ENCODE measurements around the gene KIFC3. TPM values are rescaled to one million over a fixed set of nuclear protein-coding genes. Genes with fewer than 3 reads are reported as not detected.
"Not testable (repeated sequence)": the region's sequence is repeated elsewhere in the genome, so short reads cannot be mapped to it uniquely, and the experiment has no call there.

Gene KIFC3
- total and polyA plus RNA-seq, 7 donors: 3.1 to 17.8 (median 6.6) TPM

- 11 to 17% (median 13%) methylated on average over 15 to 16 of the region's 16 CpGs for WGBS, 3 donors
- Histone ChIP-seq H3K36me3 (ENCODE audit: insufficient read depth in 1 of 2, low read depth in 1 of 2) (no peaks in the 10 kb centered on the region), H3K4me3 (no peak overlapping the region), H3K9me3 (no peaks in the 10 kb centered on the region), H3K27me3 (ENCODE audit: insufficient read depth in 3 of 3, low read length in 2 of 3) (no peaks in the 10 kb centered on the region), H3K4me1 (peaks cover 18% of the 10 kb centered on the region), H3K27ac (peak overlapping the region; percentile 76)
- ATAC-seq: peak; percentile 96 to 99 (median 98)
- TF ChIP-seq, protein P1, sequence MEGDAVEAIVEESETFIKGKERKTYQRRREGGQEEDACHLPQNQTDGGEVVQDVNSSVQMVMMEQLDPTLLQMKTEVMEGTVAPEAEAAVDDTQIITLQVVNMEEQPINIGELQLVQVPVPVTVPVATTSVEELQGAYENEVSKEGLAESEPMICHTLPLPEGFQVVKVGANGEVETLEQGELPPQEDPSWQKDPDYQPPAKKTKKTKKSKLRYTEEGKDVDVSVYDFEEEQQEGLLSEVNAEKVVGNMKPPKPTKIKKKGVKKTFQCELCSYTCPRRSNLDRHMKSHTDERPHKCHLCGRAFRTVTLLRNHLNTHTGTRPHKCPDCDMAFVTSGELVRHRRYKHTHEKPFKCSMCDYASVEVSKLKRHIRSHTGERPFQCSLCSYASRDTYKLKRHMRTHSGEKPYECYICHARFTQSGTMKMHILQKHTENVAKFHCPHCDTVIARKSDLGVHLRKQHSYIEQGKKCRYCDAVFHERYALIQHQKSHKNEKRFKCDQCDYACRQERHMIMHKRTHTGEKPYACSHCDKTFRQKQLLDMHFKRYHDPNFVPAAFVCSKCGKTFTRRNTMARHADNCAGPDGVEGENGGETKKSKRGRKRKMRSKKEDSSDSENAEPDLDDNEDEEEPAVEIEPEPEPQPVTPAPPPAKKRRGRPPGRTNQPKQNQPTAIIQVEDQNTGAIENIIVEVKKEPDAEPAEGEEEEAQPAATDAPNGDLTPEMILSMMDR (IDR thresholded peaks at IDR 0.05): no peak
- DNase-seq: peak; percentile 92 to 97
- intact Hi-C loops (cut with DNase I): loop anchor here in 1 of 2 donors (5.0 kb wide), 1 partner anchor 1364 kb away; the partner anchor contains the start of genes NUDT21 and OGFOD1
These were observed 13.9 kb upstream of the KIFC3 start for GRCh38 chr16:57815987-57816745.

- no peak overlapping the region for H3K27ac ChIP-seq
- H3K9me3 ChIP-seq: no peaks in the 10 kb centered on the region
- H3K4me1 ChIP-seq: peaks cover 29% of the 10 kb centered on the region
- no peaks in the 10 kb centered on the region for H3K27me3 ChIP-seq (ENCODE audit: insufficient read depth in 3 of 3, low read length in 2 of 3)
- DNase-seq: no peak
- intact Hi-C loops (cut with DNase I): loop anchor here in 1 of 2 donors (5.0 kb wide), 2 partner anchors 312 to 1363 kb away; partner anchors contain the start of genes CFAP20, NUDT21 and OGFOD1
- no peak overlapping the region for H3K4me3 ChIP-seq
- H3K36me3 ChIP-seq (ENCODE audit: insufficient read depth in 1 of 2, low read depth in 1 of 2): no peaks in the 10 kb centered on the region
- 88 to 98% (median 93%) methylated on average over 3 of the region's 3 CpGs for WGBS, 3 donors
- ATAC-seq: no peak
- TF ChIP-seq, protein P1 (IDR thresholded peaks at IDR 0.05): no peak
These were observed 12.6 kb upstream of the KIFC3 start for GRCh38 chr16:57814896-57815295.

DNA sequence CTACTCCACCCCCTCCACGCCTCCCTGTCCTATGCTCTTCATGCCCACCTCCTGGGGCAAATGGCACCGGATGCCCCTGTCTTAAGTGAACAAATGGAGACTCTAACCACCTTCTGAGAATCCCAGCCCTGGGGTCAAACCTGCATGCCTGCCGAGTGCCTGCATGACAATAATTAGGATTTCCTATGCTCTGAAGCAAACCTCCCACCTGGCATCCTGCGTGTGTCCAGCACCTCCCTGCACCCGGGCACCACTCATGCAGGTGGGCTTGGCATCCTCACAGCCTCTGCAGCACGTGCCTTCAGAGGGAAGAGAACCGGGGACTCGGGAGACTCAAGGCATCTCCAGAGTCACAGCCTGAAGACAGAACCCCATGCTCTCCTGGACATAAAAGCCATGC, 11.2 kb upstream of the KIFC3 start:
- Histone ChIP-seq H3K27ac (no peak overlapping the region), H3K9me3 (no peaks in the 10 kb centered on the region), H3K4me1 (peaks cover 37% of the 10 kb centered on the region), H3K36me3 (ENCODE audit: insufficient read depth in 1 of 2, low read depth in 1 of 2) (no peaks in the 10 kb centered on the region), H3K4me3 (no peak overlapping the region), H3K27me3 (ENCODE audit: insufficient read depth in 3 of 3, low read length in 2 of 3) (no peaks in the 10 kb centered on the region)
- TF ChIP-seq, protein P1 (IDR thresholded peaks at IDR 0.05): no peak
- no peak for ATAC-seq
- 83 to 87% (median 86%) methylated on average over 8 of the region's 8 CpGs for WGBS, 3 donors
- intact Hi-C loops (cut with DNase I): loop anchor here in 1 of 2 donors (5.0 kb wide), 1 partner anchor 314 kb away; the partner anchor contains the start of gene CFAP20
- DNase-seq: peak in 1 of 2 donors; percentile 14

DNA sequence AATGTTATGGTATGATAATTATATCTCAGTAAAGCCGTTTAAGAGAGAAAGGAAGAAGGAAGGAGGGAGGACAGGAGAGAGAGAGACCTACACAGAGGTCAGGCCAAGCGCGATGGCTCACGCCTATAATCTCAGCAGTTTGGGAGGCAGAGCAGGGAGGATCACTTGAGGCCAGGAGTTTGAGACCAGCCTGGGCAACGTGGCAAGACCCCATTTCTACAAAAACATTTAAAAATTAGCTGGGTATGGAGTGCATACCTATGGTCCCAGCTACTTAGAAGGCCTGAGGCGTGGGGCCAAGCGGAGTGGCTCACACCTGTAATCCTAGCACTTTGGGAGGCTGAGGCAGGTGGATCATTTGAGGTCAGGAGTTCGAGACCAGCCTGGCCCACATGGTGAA, 9.0 kb upstream of the KIFC3 start:
- 91 to 93% (median 92%) methylated on average over 8 of the region's 8 CpGs for WGBS, 3 donors
- not testable (repeated sequence) for H3K36me3 ChIP-seq (ENCODE audit: insufficient read depth in 1 of 2, low read depth in 1 of 2); H3K27ac ChIP-seq; H3K27me3 ChIP-seq (ENCODE audit: insufficient read depth in 3 of 3, low read length in 2 of 3); ATAC-seq; H3K4me3 ChIP-seq; H3K9me3 ChIP-seq
- intact Hi-C loops (cut with DNase I): loop anchor here in 1 of 2 donors (5.0 kb wide), 1 partner anchor 316 kb away; the partner anchor contains the start of gene CFAP20
- peaks cover 36% of the 10 kb centered on the region for H3K4me1 ChIP-seq
- DNase-seq: peak in 1 of 2 donors; percentile 41
